GM20000 (cell line): ENCODE measurements around the gene CFAP61.

Source experiments
- DNase-seq: peaks from one replicate; pipeline ENCODE4 v3.0.0; 2012; ENCODE audit warnings: low spot score
- TF ChIP-seq, protein P1 (sequence below): IDR thresholded peaks from 2 replicates; pipeline ENCODE4 v1.5.1; 2012; ENCODE audit warnings: mild to moderate bottlenecking, control low read depth; ENCODE audit errors: extremely low read depth, missing control alignments

Gene CFAP61

DNA sequence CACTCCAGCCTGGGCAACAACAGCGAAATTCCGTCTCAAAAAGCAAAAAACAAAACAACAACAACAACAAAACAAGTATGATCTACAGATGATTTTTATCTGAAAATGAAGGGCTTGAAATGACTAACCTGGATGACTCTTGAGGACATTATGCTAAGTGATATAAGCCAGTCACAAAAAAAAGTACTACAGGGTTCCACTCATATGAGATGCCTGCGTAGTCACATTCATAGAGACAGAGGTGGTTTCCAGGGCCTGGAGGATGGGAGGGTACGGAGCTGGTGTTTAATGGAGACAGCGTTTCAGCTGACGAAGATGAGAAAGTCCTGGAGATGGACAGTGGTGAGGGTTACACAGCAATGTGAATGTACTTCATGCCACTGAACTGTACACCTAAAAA lies 307.3 kb downstream of the CFAP61 start:
- TF ChIP-seq, protein P1, sequence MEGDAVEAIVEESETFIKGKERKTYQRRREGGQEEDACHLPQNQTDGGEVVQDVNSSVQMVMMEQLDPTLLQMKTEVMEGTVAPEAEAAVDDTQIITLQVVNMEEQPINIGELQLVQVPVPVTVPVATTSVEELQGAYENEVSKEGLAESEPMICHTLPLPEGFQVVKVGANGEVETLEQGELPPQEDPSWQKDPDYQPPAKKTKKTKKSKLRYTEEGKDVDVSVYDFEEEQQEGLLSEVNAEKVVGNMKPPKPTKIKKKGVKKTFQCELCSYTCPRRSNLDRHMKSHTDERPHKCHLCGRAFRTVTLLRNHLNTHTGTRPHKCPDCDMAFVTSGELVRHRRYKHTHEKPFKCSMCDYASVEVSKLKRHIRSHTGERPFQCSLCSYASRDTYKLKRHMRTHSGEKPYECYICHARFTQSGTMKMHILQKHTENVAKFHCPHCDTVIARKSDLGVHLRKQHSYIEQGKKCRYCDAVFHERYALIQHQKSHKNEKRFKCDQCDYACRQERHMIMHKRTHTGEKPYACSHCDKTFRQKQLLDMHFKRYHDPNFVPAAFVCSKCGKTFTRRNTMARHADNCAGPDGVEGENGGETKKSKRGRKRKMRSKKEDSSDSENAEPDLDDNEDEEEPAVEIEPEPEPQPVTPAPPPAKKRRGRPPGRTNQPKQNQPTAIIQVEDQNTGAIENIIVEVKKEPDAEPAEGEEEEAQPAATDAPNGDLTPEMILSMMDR: no peak
- DNase-seq: no peak

DNA sequence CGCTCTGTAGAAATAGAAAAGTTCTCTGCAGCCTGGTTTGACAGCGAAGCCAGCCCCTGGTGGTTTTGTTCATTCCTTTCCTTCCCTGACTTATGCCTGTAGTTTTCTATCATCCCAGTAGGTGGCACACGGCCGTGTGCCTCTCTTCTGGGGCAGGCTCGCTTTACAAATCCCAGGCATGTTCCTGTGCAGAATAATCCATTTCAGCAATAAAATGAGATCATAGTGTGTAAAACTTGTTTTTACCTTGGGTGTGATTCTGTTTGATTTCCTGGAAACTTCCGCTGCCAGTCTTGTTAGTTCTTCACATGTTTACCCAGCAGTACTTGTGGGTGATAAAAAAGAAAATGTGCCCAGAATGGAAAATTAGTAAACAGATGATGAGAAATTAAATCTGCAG lies 308.1 kb downstream of the CFAP61 start:
- TF ChIP-seq, protein P1: peak; percentile 53
- DNase-seq: peak; percentile 78

DNA sequence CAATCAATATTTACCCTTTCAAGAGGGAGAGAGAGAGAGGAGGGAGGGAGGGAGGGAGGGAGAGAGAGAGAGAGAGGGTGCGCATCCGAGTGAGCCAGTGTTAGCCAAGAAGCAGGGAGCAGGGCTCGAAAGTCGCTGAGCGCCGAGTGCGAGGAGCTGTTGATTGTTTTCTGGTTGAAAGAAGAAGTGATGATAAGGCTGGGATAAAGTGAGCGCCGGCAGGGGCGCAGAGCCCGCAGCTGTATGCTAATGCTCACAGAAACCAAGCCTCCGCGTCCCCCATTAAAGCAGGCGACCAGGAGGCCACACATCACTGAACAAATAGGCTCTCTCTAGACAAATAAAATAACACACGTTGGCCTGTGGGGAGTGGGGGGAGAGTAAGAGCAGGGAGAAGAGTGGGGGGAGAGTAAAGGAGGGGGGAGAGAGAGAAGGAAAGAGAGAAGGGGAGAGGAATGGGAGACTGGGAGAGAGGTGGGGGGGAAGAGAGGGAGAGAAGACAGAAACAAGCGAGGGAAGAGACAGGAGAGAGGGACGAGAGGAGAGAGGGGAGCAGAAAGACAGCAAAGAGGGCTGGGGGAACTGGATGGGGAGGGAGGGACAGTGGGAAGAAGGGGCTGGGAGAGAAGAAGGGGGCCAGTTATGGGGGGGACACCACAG lies 310.6 kb downstream of the CFAP61 start:
- TF ChIP-seq, protein P1: no peak
- DNase-seq: peak; percentile 53

DNA sequence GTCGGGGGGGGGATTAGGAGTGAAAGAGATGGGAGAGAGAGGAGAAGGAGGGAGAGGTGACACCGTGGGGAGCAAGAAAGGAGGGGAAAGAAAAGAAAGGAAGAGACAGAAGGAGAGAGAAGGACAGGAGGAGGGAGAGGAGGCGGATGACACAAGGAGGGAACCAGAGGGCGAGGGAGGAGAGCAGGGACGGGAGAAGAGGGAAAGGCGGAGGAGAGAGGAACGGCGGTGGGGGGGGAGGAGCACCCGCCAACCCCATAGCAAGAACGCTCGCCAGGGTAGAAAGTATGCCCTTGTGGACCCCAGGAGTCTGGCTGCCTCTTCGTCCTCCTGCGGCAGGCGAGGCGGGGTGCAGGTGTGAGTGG lies 311.1 kb downstream of the CFAP61 start:
- TF ChIP-seq, protein P1: no peak
- no peak for DNase-seq

DNA sequence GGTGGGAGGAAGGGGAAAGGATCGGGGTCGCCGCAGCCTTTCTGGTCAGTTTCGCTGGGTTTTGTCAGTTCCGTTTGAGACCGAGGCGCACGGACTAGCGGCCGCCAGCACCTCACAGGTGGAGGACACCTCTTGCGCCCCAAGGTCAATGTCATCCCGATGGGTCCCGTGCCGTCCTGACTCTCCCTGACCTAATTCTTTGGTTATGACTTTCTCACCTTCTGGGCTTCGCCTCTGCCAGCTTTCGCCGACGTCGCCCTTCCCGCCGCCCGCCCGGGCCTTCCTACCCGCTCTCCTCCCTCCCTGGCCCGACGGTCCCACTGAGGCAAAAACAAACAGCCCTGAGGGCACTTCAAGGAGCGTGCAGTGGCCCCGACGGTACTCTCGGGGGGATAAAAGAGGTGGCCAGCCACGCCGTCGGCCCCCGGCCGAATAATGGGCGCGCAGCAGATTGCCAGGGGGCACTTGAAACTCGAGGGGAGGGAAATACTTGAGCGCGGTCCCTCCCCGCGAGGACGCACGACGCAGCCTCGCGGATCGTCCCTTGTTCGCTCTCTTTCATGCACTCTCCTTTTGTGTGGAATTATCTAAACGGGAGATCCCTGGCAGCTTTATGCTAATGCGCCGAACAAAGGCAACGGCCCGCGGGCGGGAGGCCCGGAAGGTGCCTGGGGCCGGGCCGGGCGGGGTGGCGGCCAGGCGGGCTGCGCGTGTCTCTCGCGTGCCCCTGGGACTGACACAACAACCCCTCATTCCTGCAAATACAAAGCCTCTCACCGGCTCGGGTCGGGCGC lies 311.7 kb downstream of the CFAP61 start:
- TF ChIP-seq, protein P1: no peak
- DNase-seq: peak; percentile 45

DNA sequence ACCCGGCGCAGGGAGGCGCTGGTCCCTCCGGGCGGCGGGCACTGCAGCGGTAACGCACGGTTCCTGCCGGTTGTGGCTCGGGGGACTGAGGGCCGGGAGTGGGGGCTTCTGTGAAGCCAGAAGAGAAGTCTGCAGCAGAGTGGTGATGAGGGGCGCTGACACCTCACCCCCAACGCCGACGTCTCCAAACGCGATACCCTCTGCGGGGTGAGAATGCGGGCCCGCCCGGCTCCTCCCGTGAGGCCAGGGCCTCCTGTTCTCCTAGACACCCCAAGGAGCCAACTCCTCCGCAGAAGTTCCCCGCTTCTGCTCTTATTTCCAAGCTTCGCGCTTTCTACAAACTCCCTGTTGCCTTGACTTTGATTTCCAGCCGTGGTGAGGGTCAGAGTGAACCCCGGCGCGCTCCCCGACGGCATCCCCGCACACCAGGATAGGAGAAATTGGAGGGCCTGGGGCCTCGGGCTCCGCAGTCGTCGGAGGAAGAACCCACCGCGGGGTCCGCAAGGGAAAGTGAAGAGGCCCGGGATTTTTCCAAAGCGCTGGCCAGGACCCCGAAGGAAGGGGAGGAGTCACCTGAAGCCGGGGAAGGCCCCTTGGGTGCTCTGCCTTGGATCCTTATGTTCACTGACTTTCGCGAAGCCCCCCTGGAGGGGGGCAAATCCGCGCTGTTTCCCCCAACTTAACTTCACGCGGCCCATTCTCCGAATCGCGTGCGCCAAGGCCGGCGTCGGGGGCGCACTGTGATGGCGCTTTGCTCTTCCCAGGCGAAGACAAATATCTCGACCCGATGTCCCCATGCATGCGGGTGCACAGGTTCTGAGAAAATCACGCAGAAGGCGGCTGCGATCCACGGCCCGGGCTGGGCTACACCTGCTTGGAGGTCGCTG lies 312.5 kb downstream of the CFAP61 start:
- no peak for DNase-seq

More for the DNA sequence above, 312.5 kb downstream of the CFAP61 start:
- TF ChIP-seq, protein P1: no peak
